Measurements from ENCODE around the gene ARHGDIB. TPM values are rescaled to one million over a fixed set of nuclear protein-coding genes. Genes with fewer than 3 reads are reported as not detected.

The ARHGDIB gene
- total and polyA plus RNA-seq, 2 of the 4 experiments (the other 2 are of a cell fraction) = 24.9 to 30.7 TPM

DNA sequence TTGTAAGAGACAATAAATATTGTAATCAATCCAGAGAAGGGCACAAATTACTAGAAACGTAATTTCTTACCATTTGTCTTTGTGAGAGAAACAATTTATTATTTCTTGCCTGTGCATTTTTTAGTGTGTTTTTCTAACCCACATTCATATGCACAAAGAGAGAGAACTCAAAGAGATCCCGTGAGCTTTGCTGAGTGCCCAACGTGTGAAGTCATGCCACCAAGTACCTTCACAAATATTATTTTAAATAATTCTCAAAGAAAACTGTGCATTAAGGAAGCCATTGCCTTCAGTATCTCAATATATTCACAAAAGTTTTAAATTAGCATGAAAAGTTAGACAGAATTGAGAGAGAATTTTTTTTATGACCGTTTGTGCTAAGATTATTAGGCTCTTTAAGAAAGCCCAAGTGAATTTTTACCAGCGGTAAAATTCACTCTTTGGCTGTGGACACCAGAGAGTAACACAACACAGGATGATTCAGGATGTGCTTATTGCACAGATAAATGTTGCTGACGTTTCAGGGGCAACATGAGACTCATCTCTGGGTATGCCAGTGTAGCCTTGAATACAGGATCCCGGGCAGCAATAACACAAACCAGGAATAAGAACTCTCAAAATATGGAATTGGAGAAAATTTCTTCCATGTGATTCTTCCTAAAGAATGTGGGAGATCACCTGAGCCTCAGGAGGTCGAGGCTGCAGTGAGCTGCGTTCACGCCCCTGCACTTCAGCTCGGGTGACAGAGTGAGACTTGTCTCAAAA, 2.9 kb downstream of the ARHGDIB start:
- CTCF ChIA-PET = no interaction called here
- ATAC-seq (ENCODE audit: low read depth) = no peak
- no peaks in the 10 kb centered on the region for H3K79me1 ChIP-seq (ENCODE audit: low read depth in 1 of 2, low read length in 2 of 2)
- POLR2A ChIA-PET (ENCODE audit: unreplicated experiment) = no interaction called here
- intact Hi-C loops (cut with micrococcal nuclease) (no loop called here), in situ Hi-C loops (cut with MboI; ENCODE audit: low sequenced_read_pairs) (no loop called here), dilution Hi-C loops (cut with HindIII; ENCODE audit: low sequenced_read_pairs, unreplicated experiment) (no loop called here)
- H3K9ac ChIP-seq (ENCODE audit: low read depth, low read length) = no peak overlapping the region
- no peak overlapping the region for H4K5ac ChIP-seq (ENCODE audit: low read depth, low read length)
- H2BK120ac ChIP-seq (ENCODE audit: low read depth, low read length) = no peak overlapping the region
- no peak overlapping the region for H3K4me2 ChIP-seq (ENCODE audit: low read depth, low read length)
- no peak overlapping the region for H2BK5ac ChIP-seq (ENCODE audit: low read depth, low read length, poor library complexity, severe bottlenecking)
- H2AFZ ChIP-seq (replicated peaks; ENCODE audit: low read length, poor library complexity) = no peak overlapping the region
- H2AK5ac ChIP-seq (ENCODE audit: low read depth, low read length) = no peak overlapping the region
- H3K4me3 ChIP-seq (ENCODE audit: insufficient read depth, low read depth, low read length) = no peak overlapping the region
- no peak overlapping the region for H4K8ac ChIP-seq (ENCODE audit: low read depth in 2 of 2, low read length in 2 of 2)
- peaks cover 3% of the 10 kb centered on the region; the same call in 1 of the 2 replicates for H3K4me1 ChIP-seq (ENCODE audit: control insufficient read depth, insufficient read depth, low read length)
- no peaks in the 10 kb centered on the region for H4K20me1 ChIP-seq (ENCODE audit: insufficient read depth, low read length)
- H3K9me1 ChIP-seq (ENCODE audit: insufficient read depth, low read length) = peaks cover 3% of the 10 kb centered on the region; the same call in 1 of the 2 replicates
- H2AK9ac ChIP-seq (replicated peaks; ENCODE audit: low read depth, low read length, poor library complexity) = no peak overlapping the region
- H3K9me3 ChIP-seq (ENCODE audit: control insufficient read depth, insufficient read depth, low read length) = no peaks in the 10 kb centered on the region
- H2BK20ac ChIP-seq (ENCODE audit: low read depth, low read length) = no peak overlapping the region
- H3K27me3 ChIP-seq (ENCODE audit: control insufficient read depth, insufficient read depth, low read length) = no peaks in the 10 kb centered on the region
- no peak overlapping the region for H3K4ac ChIP-seq (ENCODE audit: low read depth, low read length)
- BruUV-seq (replicated peaks) = no TSS peak
- no peak overlapping the region for H3K18ac ChIP-seq (ENCODE audit: low read depth, low read length)
- H3K23ac ChIP-seq (ENCODE audit: low read depth, low read length) = no peak overlapping the region
- no peak for TF ChIP-seq ELK1 (IDR thresholded peaks at IDR 0.05; ENCODE audit: borderline replicate concordance, low read depth, low read length)
- TF ChIP-seq RAD21 (IDR thresholded peaks at IDR 0.05; ENCODE audit: low read length) = no peak
- H2BK15ac ChIP-seq (ENCODE audit: low read depth, low read length) = no peak overlapping the region
- no peak for DNase-seq
- no peak overlapping the region for H3K14ac ChIP-seq (replicated peaks; ENCODE audit: low read depth, low read length)
- H3K36me3 ChIP-seq (ENCODE audit: control insufficient read depth, insufficient read depth, low read length) = no peaks in the 10 kb centered on the region
- no peak overlapping the region for H3K27ac ChIP-seq (ENCODE audit: insufficient read depth, low read length)
- H3K56ac ChIP-seq (ENCODE audit: extremely low read depth, insufficient read depth, low read length) = no peak overlapping the region
- H4K91ac ChIP-seq (ENCODE audit: insufficient read depth, low read depth, low read length) = no peak overlapping the region
- 93% methylated on average over 2 of the region's 11 CpGs; no CpG with 5 or more reads in 1 of the 2 experiments for WGBS, 2 experiments (ENCODE audit: extremely low coverage in 2 of 2, insufficient read length in 1 of 2)
